ENCODE results near the gene PDE3B. TPM values are rescaled to one million over a fixed set of nuclear protein-coding genes. Genes with fewer than 3 reads are reported as not detected.

Gene PDE3B
- total and polyA plus RNA-seq, 2 of the 8 experiments (the other 6 are each of a cell fraction or from before 2014, with no cell fraction given) = 2.7 to 10.9 TPM

GRCh38 chr11:14842002-14842401 is 198.4 kb downstream of the PDE3B start:
- H3K79me2 ChIP-seq (ENCODE audit: control insufficient read depth in 1 of 2, insufficient read depth in 2 of 2, low read length in 2 of 2) = no peaks in the 10 kb centered on the region
- H3K23ac ChIP-seq (ENCODE audit: insufficient read length) = no peak overlapping the region
- H4K91ac ChIP-seq (replicated peaks; ENCODE audit: insufficient read length, low read length) = no peak overlapping the region
- FAIRE-seq (no peak), DNase-seq (ENCODE audit: low read depth in 1 of 2, low spot score in 2 of 2) (no peak)
- no peak overlapping the region for H2BK20ac ChIP-seq (ENCODE audit: low read length)
- H3K4me3 ChIP-seq (ENCODE audit: extremely low read depth in 1 of 4, insufficient read depth in 2 of 4, low read depth in 3 of 4, low read length in 4 of 4) = no peak overlapping the region
- H2BK5ac ChIP-seq (ENCODE audit: low read depth, low read length) = no peak overlapping the region
- H3K4me1 ChIP-seq (replicated peaks in 1 of 4; ENCODE audit: control insufficient read depth in 3 of 4, insufficient read depth in 4 of 4, low read length in 3 of 4) = no peaks in the 10 kb centered on the region
- no peak overlapping the region for H3K4me2 ChIP-seq (ENCODE audit: insufficient read depth in 1 of 2, low read depth in 2 of 2, low read length in 2 of 2)
- H3K79me1 ChIP-seq (ENCODE audit: low read depth, low read length) = no peaks in the 10 kb centered on the region
- H4K20me1 ChIP-seq (replicated peaks in 1 of 2; ENCODE audit: control insufficient read depth in 1 of 2, insufficient read depth in 2 of 2, low read length in 2 of 2) = no peaks in the 10 kb centered on the region
- H3K56ac ChIP-seq (replicated peaks; ENCODE audit: insufficient read length, low read depth, low read length) = no peak overlapping the region
- CTCF ChIA-PET (ENCODE audit: partially characterized antibody) = no interaction called here
- H3K4ac ChIP-seq (replicated peaks; ENCODE audit: insufficient read length, low read depth, low read length) = no peak overlapping the region
- no peaks in the 10 kb centered on the region; a peak in 1 of 8 replicates for H3K36me3 ChIP-seq (ENCODE audit: control insufficient read depth in 2 of 4, insufficient read depth in 4 of 4, low read length in 3 of 4)
- H4K8ac ChIP-seq (ENCODE audit: extremely low read depth, insufficient read depth, low read length) = no peak overlapping the region
- H3K18ac ChIP-seq (ENCODE audit: extremely low read depth, low read length) = no peak overlapping the region
- H3K9ac ChIP-seq (replicated peaks in 1 of 4; ENCODE audit: extremely low read depth in 1 of 4, low read depth in 3 of 4, low read length in 3 of 4) = no peak overlapping the region
- no peak overlapping the region for H2BK12ac ChIP-seq (ENCODE audit: low read depth, low read length)
- no peaks in the 10 kb centered on the region for H3K27me3 ChIP-seq (replicated peaks in 1 of 4; ENCODE audit: control insufficient read depth in 3 of 4, extremely low read depth in 1 of 4, insufficient read depth in 3 of 4, low read length in 3 of 4)
- H2AFZ ChIP-seq (ENCODE audit: low read length) = no peak overlapping the region
- no peak overlapping the region for H2BK15ac ChIP-seq (ENCODE audit: low read length)
- H3K14ac ChIP-seq (ENCODE audit: insufficient read length) = no peak overlapping the region
- H2BK120ac ChIP-seq (replicated peaks; ENCODE audit: low read depth, low read length) = no peak overlapping the region
- WGBS, 2 experiments (ENCODE audit: extremely low coverage in 1 of 2, insufficient coverage in 1 of 2, insufficient read length in 1 of 2, insufficient replicate concordance in 2 of 2, low coverage in 1 of 2, low lambda C conversion rate in 2 of 2, missing lambda C conversion rate in 1 of 2) = 82% methylated on average over 3 of the region's 3 CpGs; no CpG with 5 or more reads in 1 of the 2 experiments
- no peak overlapping the region for H3K27ac ChIP-seq (ENCODE audit: low read depth, low read length)
- H3K23me2 ChIP-seq (ENCODE audit: low read depth, low read length) = no peaks in the 10 kb centered on the region
- no peak overlapping the region for H2AK5ac ChIP-seq (ENCODE audit: low read depth, low read length)
- H3K9me3 ChIP-seq (ENCODE audit: insufficient read depth in 2 of 2, low read depth in 1 of 2, low read length in 1 of 2) = peaks cover 0 to 2% of the 10 kb centered on the region in 2 experiments; a peak in 1 of 4 replicates
- POLR2A ChIA-PET (ENCODE audit: partially characterized antibody) = no interaction called here
- H4K5ac ChIP-seq (ENCODE audit: insufficient read length, low read depth, low read length) = no peak overlapping the region
- TF ChIP-seq CBX8 (IDR thresholded peaks at IDR 0.05; ENCODE audit: borderline replicate concordance, low read depth, low read length) = no peak
- no peak for TF ChIP-seq GABPA (IDR thresholded peaks at IDR 0.05; ENCODE audit: borderline replicate concordance, insufficient read depth, low read length)
- TF ChIP-seq MAFK (IDR thresholded peaks at IDR 0.05; ENCODE audit: low read depth, low read length) = no peak
- no peak for TF ChIP-seq KDM4A (IDR thresholded peaks at IDR 0.05; ENCODE audit: low read depth, low read length, severe bottlenecking)
- no peak for TF ChIP-seq PHF8 (conservative IDR thresholded peaks at IDR 0.05; ENCODE audit: low read depth, low read length)
- TF ChIP-seq BCL11A (IDR thresholded peaks at IDR 0.05; ENCODE audit: low read depth in 2 of 2, low read length in 2 of 2) = no peak
- no peak for TF ChIP-seq FOSL1 (IDR thresholded peaks at IDR 0.05; ENCODE audit: insufficient read depth, low read depth, low read length)
- no peak for TF ChIP-seq EGR1 (IDR thresholded peaks at IDR 0.05; ENCODE audit: borderline replicate concordance, low read depth, low read length)
- TF ChIP-seq POLR2A (IDR thresholded peaks at IDR 0.05; ENCODE audit: control extremely low read depth in 1 of 2, low read depth in 2 of 2, low read length in 2 of 2) = no peak
- no peak for TF ChIP-seq RNF2 (IDR thresholded peaks at IDR 0.05; ENCODE audit: borderline replicate concordance, low read depth, low read length, missing control alignments, poor library complexity, severe bottlenecking)
- no peak for TF ChIP-seq RXRA (IDR thresholded peaks at IDR 0.05; ENCODE audit: insufficient read depth, low read depth, low read length)
- TF ChIP-seq RFX5 (IDR thresholded peaks at IDR 0.05; ENCODE audit: borderline replicate concordance, low read depth, low read length) = no peak
- no peak for TF ChIP-seq SP2 (IDR thresholded peaks at IDR 0.05; ENCODE audit: low read length)
- TF ChIP-seq CTBP2 (IDR thresholded peaks at IDR 0.05; ENCODE audit: borderline replicate concordance, insufficient read depth, insufficient read length, low read length) = no peak
- no peak for TF ChIP-seq NRF1 (IDR thresholded peaks at IDR 0.05; ENCODE audit: low read depth, low read length)

Data from H1 (cell line).